Keratinocyte (primary cell): ENCODE data around the gene HS3ST3A1.

ENCODE experiments used
- EZH2 ChIP-seq: IDR thresholded peaks from one replicate; pipeline ENCODE4 v1.6.1; 2012; ENCODE audit warnings: inconsistent platforms, mild to moderate bottlenecking, low read length, moderate library complexity
- TF ChIP-seq, protein P1 (sequence below), 3 experiments: IDR thresholded peaks in 1 of 3; conservative IDR thresholded peaks in 1 of 3; optimal IDR thresholded peaks in 1 of 3; 2 replicates in 2 of 3; 3 replicates in 1 of 3; pipeline versions ENCODE3 to v1.5.1; 2011; ENCODE audit warnings: low read length in 3 of 3, mild to moderate bottlenecking in 3 of 3, moderate library complexity in 2 of 3, control low read depth in 1 of 3, inconsistent platforms in 1 of 3; ENCODE audit not compliant: insufficient read depth in 2 of 3; ENCODE audit errors: extremely low read depth in 1 of 3

DNA sequence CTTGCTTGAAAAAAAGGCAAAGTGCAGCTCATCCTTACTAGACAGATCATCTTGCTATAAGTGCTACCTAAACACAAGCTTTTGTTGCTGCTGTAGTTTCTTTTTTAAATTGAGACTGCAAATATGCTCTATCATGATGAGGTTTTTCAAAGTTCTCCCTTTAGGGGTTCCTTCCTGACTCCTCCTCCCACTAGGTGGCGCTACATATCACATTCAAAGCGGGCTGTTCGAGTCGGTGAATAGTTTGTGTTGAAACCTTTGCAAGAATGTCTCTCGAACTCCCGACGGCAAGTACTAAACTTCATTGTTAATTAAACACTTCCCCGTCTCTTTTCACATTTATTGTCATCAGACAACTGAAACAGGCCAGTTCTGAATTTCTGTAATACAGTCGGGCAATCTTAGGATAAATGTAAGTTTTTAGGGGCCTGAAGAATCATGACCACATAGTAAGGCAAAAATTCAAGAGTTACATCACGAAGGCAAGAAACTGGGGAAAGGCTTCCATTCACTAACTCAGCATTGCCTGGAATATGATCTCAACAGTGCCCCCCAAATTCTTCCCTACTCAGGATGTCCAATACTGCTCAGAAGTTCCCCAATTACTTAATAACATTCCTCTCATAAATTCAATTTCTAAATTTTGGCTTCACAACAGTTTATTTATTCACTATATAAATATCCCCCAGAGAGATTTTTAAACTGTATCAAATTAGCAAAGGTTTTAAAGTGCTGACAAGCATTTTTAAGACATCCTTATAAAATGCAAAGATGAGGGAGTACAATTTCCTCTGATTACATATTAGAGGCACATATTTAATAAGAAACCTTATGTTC lies 6.7 kb downstream of the HS3ST3A1 start:
- TF ChIP-seq, protein P1, sequence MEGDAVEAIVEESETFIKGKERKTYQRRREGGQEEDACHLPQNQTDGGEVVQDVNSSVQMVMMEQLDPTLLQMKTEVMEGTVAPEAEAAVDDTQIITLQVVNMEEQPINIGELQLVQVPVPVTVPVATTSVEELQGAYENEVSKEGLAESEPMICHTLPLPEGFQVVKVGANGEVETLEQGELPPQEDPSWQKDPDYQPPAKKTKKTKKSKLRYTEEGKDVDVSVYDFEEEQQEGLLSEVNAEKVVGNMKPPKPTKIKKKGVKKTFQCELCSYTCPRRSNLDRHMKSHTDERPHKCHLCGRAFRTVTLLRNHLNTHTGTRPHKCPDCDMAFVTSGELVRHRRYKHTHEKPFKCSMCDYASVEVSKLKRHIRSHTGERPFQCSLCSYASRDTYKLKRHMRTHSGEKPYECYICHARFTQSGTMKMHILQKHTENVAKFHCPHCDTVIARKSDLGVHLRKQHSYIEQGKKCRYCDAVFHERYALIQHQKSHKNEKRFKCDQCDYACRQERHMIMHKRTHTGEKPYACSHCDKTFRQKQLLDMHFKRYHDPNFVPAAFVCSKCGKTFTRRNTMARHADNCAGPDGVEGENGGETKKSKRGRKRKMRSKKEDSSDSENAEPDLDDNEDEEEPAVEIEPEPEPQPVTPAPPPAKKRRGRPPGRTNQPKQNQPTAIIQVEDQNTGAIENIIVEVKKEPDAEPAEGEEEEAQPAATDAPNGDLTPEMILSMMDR (optimal IDR thresholded peaks at IDR 0.05 in 1 of 3, IDR thresholded peaks at IDR 0.05 in 1 of 3, conservative IDR thresholded peaks at IDR 0.05 in 1 of 3; ENCODE audit: extremely low read depth in 1 of 3, insufficient read depth in 2 of 3, low read length in 3 of 3) = peak; percentile 72 to 76 (median 74)
- no peak for TF ChIP-seq EZH2
